B cell (primary cell): ENCODE measurements around the gene ZNF408. TPM values are rescaled to one million over a fixed set of nuclear protein-coding genes. Genes with fewer than 3 reads are reported as not detected.

ENCODE experiments used
- ATAC-seq: fragments of 200-7000 bp; cut with Tn5 transposase; one replicate; pipeline ENCODE4 v1.10.0; 2021; ENCODE audit warnings: low read depth, mild to moderate bottlenecking, moderate number of reproducible peaks, moderate library complexity
- CTCF ChIA-PET: fragments of 350-600 bp; sonication (Branson Sonifier 250); formaldehyde crosslinking; loops from one replicate; lab custom pipeline; 2021; ENCODE audit warnings: antibody characterized with exemption, inconsistent platforms; lab: Charles Lee
- POLR2A ChIA-PET: fragments of 350-600 bp; sonication (Branson Sonifier 250); formaldehyde crosslinking; loops from one replicate; lab custom pipeline; 2021; ENCODE audit warnings: antibody characterized with exemption; lab: Charles Lee
- DNase-seq: peaks from one replicate; pipeline ENCODE4 v3.0.0; 2013
- H2AFZ ChIP-seq: 2 replicates; pipeline ENCODE4 v1.6.1; 2012; ENCODE audit warnings: mild to moderate bottlenecking, low read depth, low read length; ENCODE audit not compliant: insufficient read depth, poor library complexity, severe bottlenecking
- H3K27ac ChIP-seq, 2 donors: 1 replicate in 1 of 2; 2 replicates in 1 of 2; pipeline ENCODE4 v1.5.1; 2012 to 2013; ENCODE audit warnings: low read length in 2 of 2, mild to moderate bottlenecking in 2 of 2, moderate library complexity in 1 of 2
- H3K27me3 ChIP-seq, 4 experiments: fragments of 200-600 bp in 1 of 4; sonication (generic) in 1 of 4; replicated peaks in 1 of 4; 1 replicate in 2 of 4; 2 replicates in 2 of 4; pipeline versions ENCODE4 v1.6.1 to v1.7.0; 2013 to 2016; ENCODE audit warnings: low read length in 3 of 4, mild to moderate bottlenecking in 2 of 4, mixed read lengths in 1 of 4, moderate library complexity in 1 of 4; ENCODE audit not compliant: insufficient read depth in 4 of 4, control insufficient read depth in 3 of 4; ENCODE audit errors: control extremely low read depth in 1 of 4
- H3K36me3 ChIP-seq, 2 experiments: replicated peaks in 1 of 2; 1 replicate in 1 of 2; 2 replicates in 1 of 2; pipeline versions ENCODE4 v1.6.1 to v1.7.1; 2013; ENCODE audit warnings: low read length in 1 of 2; ENCODE audit not compliant: insufficient read depth in 2 of 2, control insufficient read depth in 1 of 2; ENCODE audit errors: control extremely low read depth in 1 of 2, extremely low read depth in 1 of 2
- H3K4me1 ChIP-seq, 2 donors: fragments of 200-600 bp in 1 of 2; sonication (generic) in 1 of 2; 1 replicate in 1 of 2; 2 replicates in 1 of 2; pipeline versions ENCODE4 v1.5.1 to v1.6.1; 2013 to 2017; ENCODE audit warnings: low read length in 2 of 2; ENCODE audit not compliant: control insufficient read depth in 2 of 2, insufficient read depth in 2 of 2
- H3K4me2 ChIP-seq: replicated peaks from 2 replicates; pipeline ENCODE3; 2012; ENCODE audit warnings: mild to moderate bottlenecking, low read depth, low read length; ENCODE audit not compliant: poor library complexity, severe bottlenecking
- H3K4me3 ChIP-seq, 5 experiments: fragments of 200-600 bp in 1 of 5; sonication (generic) in 1 of 5; 1 replicate in 3 of 5; 2 replicates in 2 of 5; pipeline versions ENCODE4 v1.5.1 to v1.7.0; 2011 to 2016; ENCODE audit warnings: low read length in 4 of 5, mild to moderate bottlenecking in 4 of 5, low read depth in 2 of 5, control low read depth in 1 of 5, moderate library complexity in 1 of 5; ENCODE audit not compliant: insufficient read depth in 1 of 5; ENCODE audit errors: control extremely low read depth in 1 of 5, extremely low read depth in 1 of 5
- H3K79me2 ChIP-seq: fragments of 200-600 bp; sonication (generic); one replicate; pipeline ENCODE4 v1.6.0; 2016; ENCODE audit warnings: low read length; ENCODE audit not compliant: control insufficient read depth, insufficient read depth
- H3K9ac ChIP-seq: fragments of 200-600 bp; sonication (generic); 2 replicates; pipeline ENCODE4 v1.6.1; 2017; ENCODE audit warnings: mild to moderate bottlenecking, low read length, moderate library complexity
- H3K9me3 ChIP-seq, 3 donors: one replicate each; pipeline versions ENCODE4 v1.6.1 to v1.7.1; 2013; ENCODE audit warnings: low read length in 2 of 3; ENCODE audit not compliant: control insufficient read depth in 2 of 3, insufficient read depth in 1 of 3; ENCODE audit errors: control extremely low read depth in 1 of 3
- H4K20me1 ChIP-seq: 2 replicates; pipeline ENCODE4 v1.6.0; 2012; ENCODE audit warnings: mild to moderate bottlenecking, low read length; ENCODE audit not compliant: insufficient read depth, control insufficient read depth, poor library complexity, severe bottlenecking
- H3K27ac Mint-ChIP-seq: one replicate; pipeline ENCODE4 v1.8.0; 2021; ENCODE audit warnings: mixed read lengths
- H3K27me3 Mint-ChIP-seq: one replicate; pipeline ENCODE4 v1.8.0; 2021; ENCODE audit warnings: mixed read lengths
- H3K4me1 Mint-ChIP-seq: one replicate; pipeline ENCODE4 v1.8.0; 2021; ENCODE audit warnings: mixed read lengths
- H3K4me3 Mint-ChIP-seq: one replicate; pipeline ENCODE4 v1.8.0; 2021; ENCODE audit warnings: mixed read lengths
- H3K9me3 Mint-ChIP-seq: one replicate; pipeline ENCODE4 v1.8.0; 2022; ENCODE audit warnings: mixed read lengths; ENCODE audit not compliant: insufficient read depth
- CTCF ChIP-seq: fragments of 200-600 bp; IDR thresholded peaks from one replicate; pipeline ENCODE4 v1.8.0; 2022; ENCODE audit warnings: antibody characterized with exemption, mild to moderate bottlenecking
- EZH2 ChIP-seq: IDR thresholded peaks from 2 replicates; pipeline ENCODE4 v1.6.1; 2012; ENCODE audit warnings: borderline replicate concordance, low read depth, mild to moderate bottlenecking, moderate library complexity, low read length; ENCODE audit not compliant: insufficient read depth, poor library complexity, severe bottlenecking
- WGBS: methylation state at CpG from one replicate; pipeline ENCODE4 v1.1.5; 2013; ENCODE audit warnings: missing lambda C conversion rate; ENCODE audit not compliant: insufficient coverage; 5-methylcytosine and 5-hydroxymethylcytosine counted together
- intact Hi-C: fragments of 100-400 bp; cut with micrococcal nuclease; formaldehyde crosslinking; loops from one replicate; pipeline ENCODE4 v1.10.0; 2022
- polyA plus RNA-seq: library from polyadenylated mRNA; depleted of rRNA; stranded (reverse); fragments of >200 nt; gene quantifications from 2 replicates; pipeline ENCODE4 v1.2.3, GENCODE V29; 2012
- total RNA-seq, 2 donors: library from RNA; stranded (reverse); fragments of 120-200 nt in 1 of 2; gene quantifications; 1 replicate in 1 of 2; 2 replicates in 1 of 2; pipeline versions ENCODE4 v1.2.3 to v1.2.4, GENCODE V29; 2013 to 2022

Gene ZNF408
- total and polyA plus RNA-seq, 2 donors (not counting 1 experiment from before 2014, with no cell fraction given) = 8.3 to 22.3 TPM

- no peaks in the 10 kb centered on the region for H3K27me3 Mint-ChIP-seq
- H3K27ac ChIP-seq = no peak overlapping the region
These were observed 30.7 kb downstream of the ZNF408 start for GRCh38 chr11:46731545-46731944.

GRCh38 chr11:46733234-46733633, 32.4 kb downstream of the ZNF408 start:
- H3K27me3 Mint-ChIP-seq = no peaks in the 10 kb centered on the region
- no peaks in the 10 kb centered on the region for H3K4me1 Mint-ChIP-seq
- ATAC-seq (no peak), DNase-seq (no peak)
- H3K9ac ChIP-seq = no peak overlapping the region
- H3K79me2 ChIP-seq = no peaks in the 10 kb centered on the region
- H4K20me1 ChIP-seq = no peaks in the 10 kb centered on the region
- H3K4me3 ChIP-seq = no peak overlapping the region
- no peaks in the 10 kb centered on the region for H3K27me3 ChIP-seq
- no peak for TF ChIP-seq EZH2
- no peak for TF ChIP-seq CTCF
- no peaks in the 10 kb centered on the region for H3K4me1 ChIP-seq
- POLR2A ChIA-PET = no interaction called here
- WGBS = 100% methylated on average over 1 of the region's 1 CpG
- no peaks in the 10 kb centered on the region for H3K36me3 ChIP-seq
- no peak overlapping the region for H2AFZ ChIP-seq
- no peak overlapping the region for H3K27ac ChIP-seq
- CTCF ChIA-PET = no interaction called here
- H3K27ac Mint-ChIP-seq = no peak overlapping the region
- no peak overlapping the region for H3K4me3 Mint-ChIP-seq
- H3K9me3 Mint-ChIP-seq = no peaks in the 10 kb centered on the region
- no peaks in the 10 kb centered on the region for H3K9me3 ChIP-seq
- H3K4me2 ChIP-seq = no peak overlapping the region
- intact Hi-C loops = no loop called here

More at GRCh38 chr11:46731545-46731944, 30.7 kb downstream of the ZNF408 start:
- H4K20me1 ChIP-seq = no peaks in the 10 kb centered on the region
- H3K36me3 ChIP-seq = no peaks in the 10 kb centered on the region
- no peak overlapping the region for H3K4me2 ChIP-seq
- no peak overlapping the region for H2AFZ ChIP-seq
- Mint-ChIP-seq H3K9me3 (no peaks in the 10 kb centered on the region), H3K4me3 (no peak overlapping the region), H3K4me1 (no peaks in the 10 kb centered on the region), H3K27ac (no peak overlapping the region)
- no peaks in the 10 kb centered on the region for H3K79me2 ChIP-seq
- H3K4me1 ChIP-seq = no peaks in the 10 kb centered on the region
- no peak for DNase-seq
- TF ChIP-seq EZH2 (no peak), CTCF (no peak)
- no peak overlapping the region for H3K9ac ChIP-seq
- H3K9me3 ChIP-seq = no peaks in the 10 kb centered on the region
- 88% methylated on average over 3 of the region's 4 CpGs for WGBS
- ChIA-PET POLR2A (no interaction called here), CTCF (no interaction called here)
- H3K4me3 ChIP-seq = no peak overlapping the region
- no peaks in the 10 kb centered on the region for H3K27me3 ChIP-seq
- no peak for ATAC-seq
- intact Hi-C loops = no loop called here
